ENCODE data around the gene ZNF282. TPM values are rescaled to one million over a fixed set of nuclear protein-coding genes. Genes with fewer than 3 reads are reported as not detected.
"Not testable (repeated sequence)": the region's sequence is repeated elsewhere in the genome, so short reads cannot be mapped to it uniquely, and the experiment has no call there.

ZNF282 gene
- total RNA-seq, 2 experiments from 2014 or later: 28.2 to 29.4 TPM

DNA sequence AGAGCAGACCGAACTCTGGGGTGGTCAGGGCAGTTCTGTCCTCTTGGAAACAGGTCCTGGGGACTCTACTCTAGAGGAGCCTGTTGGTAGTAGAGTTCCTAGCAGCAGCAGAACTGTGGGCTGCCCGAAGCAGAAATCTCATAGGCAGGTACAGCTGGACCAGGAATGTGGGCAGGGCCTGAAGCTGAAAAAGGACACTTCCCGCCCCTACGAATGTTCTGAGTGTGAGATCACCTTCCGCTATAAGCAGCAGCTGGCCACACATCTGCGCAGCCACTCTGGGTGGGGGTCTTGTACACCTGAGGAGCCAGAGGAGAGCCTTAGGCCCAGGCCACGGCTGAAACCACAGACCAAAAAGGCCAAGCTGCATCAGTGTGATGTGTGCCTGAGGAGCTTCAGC is 58.3 kb downstream of the ZNF282 start:
- no peak for DNase-seq
- Mint-ChIP-seq H3K27me3 (no peaks in the 10 kb centered on the region), H3K4me3 (no peak overlapping the region), H3K9me3 (no peaks in the 10 kb centered on the region), H3K36me3 (ENCODE audit: low read depth) (peaks cover 22% of the 10 kb centered on the region), H3K4me1 (peaks cover 8% of the 10 kb centered on the region), H3K27ac (no peak overlapping the region)
- POLR2A ChIA-PET: no interaction called here
- CTCF ChIA-PET: interaction anchor here (0.6 to 1.3 kb wide), 2 partner anchors 39 to 64 kb away, joined by 3 read pairs; no protein-coding TSS in a partner anchor

DNA sequence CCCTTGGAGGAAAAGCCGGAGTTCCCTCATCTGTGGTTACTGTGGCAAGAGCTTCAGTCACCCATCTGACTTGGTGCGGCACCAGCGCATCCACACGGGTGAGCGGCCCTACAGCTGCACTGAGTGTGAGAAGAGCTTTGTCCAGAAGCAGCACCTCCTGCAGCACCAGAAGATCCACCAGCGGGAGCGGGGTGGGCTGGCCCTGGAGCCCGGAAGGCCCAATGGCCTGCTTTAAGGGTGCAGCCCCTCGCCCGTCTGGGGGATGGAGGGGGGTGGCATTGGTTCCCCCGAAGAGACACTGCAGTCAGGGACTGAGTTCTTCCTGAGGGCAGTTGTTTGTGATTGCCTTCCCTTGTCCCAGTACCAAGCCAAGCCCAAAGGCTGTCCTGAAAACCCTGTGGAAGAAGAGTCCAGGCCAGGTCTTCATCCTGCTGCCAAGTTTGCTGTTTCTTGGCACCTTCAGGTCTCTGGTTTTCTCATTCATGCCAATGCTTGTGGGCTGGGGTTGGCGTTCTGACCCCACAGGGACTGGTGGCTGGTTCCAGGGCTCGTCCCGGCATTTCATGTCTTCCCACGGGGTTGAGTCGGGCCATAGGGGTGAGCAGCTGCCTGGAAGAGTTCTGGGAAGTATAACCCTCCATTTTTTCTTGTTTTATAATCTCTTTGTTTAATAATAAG is 59.0 kb downstream of the ZNF282 start:
- Mint-ChIP-seq H3K36me3 (ENCODE audit: low read depth) (peaks cover 22% of the 10 kb centered on the region), H3K27ac (no peak overlapping the region), H3K27me3 (no peaks in the 10 kb centered on the region), H3K4me3 (no peak overlapping the region), H3K4me1 (peaks cover 2% of the 10 kb centered on the region), H3K9me3 (no peaks in the 10 kb centered on the region)
- ChIA-PET POLR2A (no interaction called here), CTCF (interaction anchor here (0.6 kb wide), 1 partner anchor 63 kb away, joined by 3 read pairs; no protein-coding TSS in a partner anchor)
- DNase-seq: no peak

DNA sequence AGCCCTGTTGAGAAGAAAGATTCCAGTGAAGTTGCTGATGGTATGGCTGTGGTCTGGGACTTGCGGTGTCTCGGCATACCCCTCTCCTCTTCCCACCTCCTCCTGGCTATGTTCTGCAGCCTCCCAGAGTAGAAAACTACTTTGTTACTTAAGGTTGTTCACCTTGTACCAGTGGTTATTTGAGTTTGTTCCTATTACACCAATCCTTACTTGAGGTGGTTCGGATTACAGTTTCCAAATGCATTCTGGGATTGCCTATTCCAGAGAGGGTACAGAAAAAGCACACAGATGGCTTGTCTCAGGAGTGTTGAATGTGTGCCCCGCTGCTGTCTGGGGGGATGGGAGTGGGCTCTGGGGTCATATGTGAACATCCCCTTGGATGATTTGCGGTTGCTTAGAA is 59.8 kb downstream of the ZNF282 start:
- H3K4me1 Mint-ChIP-seq: peaks cover 5% of the 10 kb centered on the region
- DNase-seq: no peak
- H3K9me3 Mint-ChIP-seq: no peaks in the 10 kb centered on the region
- H3K27ac Mint-ChIP-seq: no peak overlapping the region
- POLR2A ChIA-PET: no interaction called here
- H3K36me3 Mint-ChIP-seq (ENCODE audit: low read depth): peaks cover 22% of the 10 kb centered on the region
- no peaks in the 10 kb centered on the region for H3K27me3 Mint-ChIP-seq
- CTCF ChIA-PET: no interaction called here
- H3K4me3 Mint-ChIP-seq: no peak overlapping the region

DNA sequence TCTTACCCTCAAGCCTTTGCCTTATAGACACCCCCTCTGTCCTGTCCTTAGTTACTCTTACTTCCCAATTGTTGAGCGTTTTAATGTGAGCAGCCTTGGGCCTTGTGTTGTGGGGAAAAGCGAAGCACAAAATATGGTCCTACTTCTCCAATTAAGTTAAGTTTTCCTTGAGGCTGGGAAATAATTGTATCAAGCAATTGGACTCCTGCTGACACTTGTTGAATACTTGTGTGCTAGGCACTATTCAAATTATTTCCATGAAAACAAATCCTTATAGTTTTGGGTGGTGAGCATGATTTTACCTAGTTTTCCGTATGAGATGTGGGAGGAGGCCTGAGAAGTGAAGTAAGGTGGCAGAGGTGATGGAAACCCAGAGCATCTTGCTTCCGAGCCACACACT is 61.2 kb downstream of the ZNF282 start:
- no peak overlapping the region for H3K27ac Mint-ChIP-seq
- ChIA-PET POLR2A (no interaction called here), CTCF (no interaction called here)
- H3K36me3 Mint-ChIP-seq (ENCODE audit: low read depth): peaks cover 22% of the 10 kb centered on the region
- H3K4me1 Mint-ChIP-seq: peaks cover 16% of the 10 kb centered on the region
- no peaks in the 10 kb centered on the region for H3K9me3 Mint-ChIP-seq
- H3K27me3 Mint-ChIP-seq: no peaks in the 10 kb centered on the region
- no peak for DNase-seq
- no peak overlapping the region for H3K4me3 Mint-ChIP-seq

DNA sequence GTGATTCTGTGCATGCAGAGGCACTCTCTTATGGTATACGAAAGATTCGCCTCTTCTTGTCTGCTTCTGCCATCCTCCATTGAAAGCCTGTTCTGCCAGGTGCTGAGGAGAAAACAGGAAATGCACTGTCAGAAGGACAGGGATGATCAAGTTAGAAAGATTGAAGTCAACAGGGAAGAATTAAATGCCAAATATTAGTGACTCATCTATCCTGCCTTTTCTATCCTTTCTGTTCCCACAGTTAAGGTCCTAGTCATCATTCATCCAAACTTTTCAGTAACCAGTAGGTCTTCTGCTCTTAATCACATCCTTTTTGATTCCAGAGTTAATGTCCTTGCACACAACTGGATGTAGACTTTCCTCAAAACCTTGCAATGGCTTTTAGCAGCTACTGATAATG is 61.8 kb downstream of the ZNF282 start:
- POLR2A ChIA-PET: no interaction called here
- Mint-ChIP-seq H3K4me1 (peaks cover 17% of the 10 kb centered on the region), H3K9me3 (no peaks in the 10 kb centered on the region), H3K27me3 (no peaks in the 10 kb centered on the region), H3K36me3 (ENCODE audit: low read depth) (peaks cover 19% of the 10 kb centered on the region), H3K27ac (no peak overlapping the region), H3K4me3 (no peak overlapping the region)
- CTCF ChIA-PET: no interaction called here
- DNase-seq: no peak

DNA sequence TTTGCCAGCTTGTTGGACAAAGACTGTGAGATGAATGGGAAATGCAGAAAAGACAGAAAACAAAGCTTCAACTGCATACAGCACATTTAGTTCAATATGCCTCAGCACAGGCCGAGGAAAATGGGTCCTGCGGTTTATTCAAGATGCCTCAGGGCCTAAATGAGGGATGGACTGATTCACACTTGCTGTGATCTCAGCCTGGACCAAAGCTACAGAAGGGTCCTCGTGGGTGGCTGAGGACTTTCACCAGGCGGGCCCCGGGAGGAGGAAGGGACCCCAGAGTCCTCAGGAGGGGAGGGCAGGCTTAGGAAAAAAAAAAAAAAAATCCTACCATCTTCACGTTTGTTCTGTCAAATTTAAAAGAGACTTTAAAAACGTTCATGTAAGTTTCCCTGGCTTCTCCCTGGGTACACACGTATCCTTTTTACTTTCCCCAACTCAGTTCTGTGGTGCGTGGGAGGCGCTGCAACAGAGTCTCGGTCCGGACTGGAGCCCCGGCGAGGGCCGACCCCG is 66.0 kb downstream of the ZNF282 start:
- peak; percentile 20 for DNase-seq
- POLR2A ChIA-PET: interaction anchor here (0.6 to 1.5 kb wide), 3 partner anchors 24 to 364 kb away, joined by 3 to 4 read pairs (median 3); partner anchors contain the start of gene ZNF398
- H3K9me3 Mint-ChIP-seq: no peaks in the 10 kb centered on the region

DNA sequence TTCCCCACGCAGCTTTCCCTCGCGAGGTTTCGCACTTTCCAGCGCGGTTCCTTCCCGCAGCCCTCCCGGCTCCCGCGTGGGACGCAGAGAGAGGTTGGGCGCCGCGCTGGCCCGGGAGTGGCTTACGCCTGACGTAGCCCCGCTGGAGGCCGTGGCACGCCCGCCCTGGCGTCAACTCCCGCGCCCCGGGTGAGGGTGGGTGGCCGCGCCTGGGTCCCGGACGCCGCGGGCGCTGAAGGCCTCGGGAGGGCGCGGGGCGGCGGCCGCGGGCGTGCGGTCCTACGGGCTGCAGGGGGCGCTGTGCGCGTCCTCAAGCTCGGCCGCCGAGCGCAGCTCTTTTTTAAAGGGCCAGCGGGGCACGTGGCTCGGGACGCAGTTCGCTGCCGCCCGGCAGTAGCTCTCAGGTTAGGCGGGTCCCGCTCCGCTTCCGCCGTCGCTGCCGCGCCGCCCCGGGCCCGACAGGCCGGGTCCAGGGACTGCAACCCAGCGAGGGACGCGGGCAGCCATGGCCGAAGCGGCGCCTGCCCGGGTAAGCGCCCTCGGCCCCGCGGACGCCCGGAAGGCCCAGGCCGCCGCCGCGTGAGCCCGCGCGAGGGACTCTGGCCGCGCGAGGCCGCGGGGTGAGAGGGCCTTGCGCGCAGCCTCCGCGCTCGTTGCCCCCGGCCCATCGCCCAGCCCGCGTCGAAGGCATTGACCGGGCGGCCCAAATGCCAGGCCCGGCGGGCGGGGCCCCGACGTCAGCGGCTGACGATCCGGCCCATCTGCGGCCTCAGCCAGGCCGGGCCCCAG is 66.7 kb downstream of the ZNF282 start, which contains the start of gene ZNF783:
Gene ZNF783 (plus strand): TSS at position 368 of the 789 bp plus-strand sequence. CDS start 138 bp downstream, at position 506.
- ChIA-PET POLR2A (interaction anchor here (0.6 to 1.5 kb wide), 3 partner anchors 23 to 363 kb away, joined by 3 to 4 read pairs (median 3); partner anchors contain the start of gene ZNF398), CTCF (interaction anchor here (0.6 to 2.7 kb wide), 42 partner anchors 9 to 480 kb away, joined by 3 to 47 read pairs (median 4); partner anchors contain the start of genes ZNF282 and ZNF398)
- peak within 1 kb of the TSS; percentile 78 for H3K4me3 Mint-ChIP-seq
- peaks cover 17% of the 10 kb centered on the region for H3K36me3 Mint-ChIP-seq (ENCODE audit: low read depth)
- H3K9me3 Mint-ChIP-seq: no peaks in the 10 kb centered on the region
- peak within 1 kb of the TSS; percentile 90 for H3K27ac Mint-ChIP-seq
- H3K27me3 Mint-ChIP-seq: no peaks in the 10 kb centered on the region
- peaks cover 33% of the 10 kb centered on the region for H3K4me1 Mint-ChIP-seq
- DNase-seq: peak; percentile 83

More for the DNA sequence above, 66.0 kb downstream of the ZNF282 start:
- Mint-ChIP-seq H3K27ac (peak overlapping the region; percentile 90), H3K4me1 (peaks cover 33% of the 10 kb centered on the region), H3K27me3 (no peaks in the 10 kb centered on the region), H3K4me3 (peak overlapping the region; percentile 78), H3K36me3 (ENCODE audit: low read depth) (peaks cover 10% of the 10 kb centered on the region)
- CTCF ChIA-PET: interaction anchor here (0.6 to 2.7 kb wide), 40 partner anchors 10 to 481 kb away, joined by 3 to 47 read pairs (median 4); partner anchors contain the start of gene ZNF282

DNA sequence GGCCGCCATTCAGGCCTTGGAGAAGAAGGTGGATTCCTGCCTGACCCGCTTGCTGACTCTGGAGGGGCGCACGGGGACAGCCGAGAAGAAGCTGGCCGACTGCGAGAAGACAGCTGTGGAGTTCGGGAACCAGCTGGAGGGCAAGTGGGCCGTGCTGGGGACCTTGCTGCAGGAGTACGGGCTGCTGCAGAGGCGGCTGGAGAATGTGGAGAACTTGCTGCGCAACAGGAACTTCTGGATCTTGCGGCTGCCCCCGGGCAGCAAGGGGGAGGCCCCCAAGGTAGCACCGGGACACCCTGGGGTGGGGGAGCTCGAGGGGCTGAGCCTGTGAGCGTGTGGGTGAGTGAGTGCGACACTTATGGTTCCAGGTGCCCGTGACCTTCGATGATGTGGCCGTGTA is 71.1 kb downstream of the ZNF282 start:
- no peak for DNase-seq
- Mint-ChIP-seq H3K4me1 (peaks cover 18% of the 10 kb centered on the region), H3K9me3 (no peaks in the 10 kb centered on the region), H3K36me3 (ENCODE audit: low read depth) (peaks cover 41% of the 10 kb centered on the region), H3K27me3 (no peaks in the 10 kb centered on the region), H3K27ac (no peak overlapping the region), H3K4me3 (no peak overlapping the region)
- CTCF ChIA-PET: interaction anchor here (0.8 to 1.1 kb wide), 3 partner anchors 18 to 238 kb away, joined by 3 to 5 read pairs (median 4); partner anchors contain the start of gene ZNF282
- POLR2A ChIA-PET: no interaction called here

DNA sequence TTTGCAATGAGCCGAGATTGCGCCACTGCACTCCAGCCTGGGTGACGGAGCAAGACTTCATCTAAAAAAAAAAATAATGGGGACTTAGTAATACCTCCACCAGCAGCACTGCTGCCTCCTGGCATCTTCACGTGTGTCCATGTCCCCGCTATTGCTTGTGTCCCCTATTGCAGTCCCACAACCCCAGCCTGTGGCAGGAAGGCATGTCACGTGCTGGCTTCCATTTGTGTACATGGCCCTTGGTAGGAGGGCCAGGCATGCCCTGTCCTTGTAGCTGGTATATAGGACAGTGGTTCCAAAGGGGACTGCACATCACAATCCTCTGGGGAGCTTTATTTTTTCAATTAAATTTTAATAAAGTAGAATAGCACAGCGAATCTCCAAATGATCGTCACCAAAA is 72.4 kb downstream of the ZNF282 start:
- Mint-ChIP-seq H3K36me3 (ENCODE audit: low read depth) (peaks cover 44% of the 10 kb centered on the region), H3K27me3 (no peaks in the 10 kb centered on the region), H3K27ac (no peak overlapping the region), H3K4me3 (no peak overlapping the region), H3K9me3 (no peaks in the 10 kb centered on the region), H3K4me1 (peaks cover 16% of the 10 kb centered on the region)
- ChIA-PET CTCF (no interaction called here), POLR2A (no interaction called here)
- no peak for DNase-seq

DNA sequence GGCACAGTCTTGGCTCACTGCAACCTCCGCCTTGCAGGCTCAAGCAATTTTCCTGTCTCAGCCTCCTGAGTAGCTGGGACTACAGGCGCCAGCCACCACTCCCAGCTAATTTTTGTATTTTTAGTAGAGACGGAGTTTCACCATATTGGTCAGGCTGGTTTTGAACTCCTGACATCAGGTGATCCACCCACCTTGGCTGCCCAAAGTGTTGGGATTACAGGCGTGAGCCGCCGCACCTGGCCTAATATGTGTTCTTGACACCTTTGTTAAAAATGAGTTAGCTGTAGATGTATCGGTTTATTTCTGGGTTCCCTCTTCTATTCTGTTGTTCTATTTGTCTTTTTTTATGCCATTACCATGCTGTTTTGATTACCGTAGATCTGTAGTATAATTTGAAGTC is 79.1 kb downstream of the ZNF282 start:
- CTCF ChIA-PET: interaction anchor here (0.6 to 2.2 kb wide), 4 partner anchors 9 to 361 kb away, joined by 3 to 6 read pairs (median 5); no protein-coding TSS in a partner anchor
- H3K27ac Mint-ChIP-seq: peak overlapping the region; percentile 22
- DNase-seq, H3K27me3 Mint-ChIP-seq, H3K4me1 Mint-ChIP-seq, H3K4me3 Mint-ChIP-seq, H3K9me3 Mint-ChIP-seq, POLR2A ChIA-PET: not testable (repeated sequence)
- H3K36me3 Mint-ChIP-seq (ENCODE audit: low read depth): peaks cover 43% of the 10 kb centered on the region

All from activated CD4-positive, alpha-beta T cell treated with anti-CD3 and anti-CD28 coated beads, Interleukin-2, amount 10 ng/mL, durations not matched to agents 7 days and 5 days (primary cell).